ENCODE data around the gene NRDE2. TPM values are rescaled to one million over a fixed set of nuclear protein-coding genes. Genes with fewer than 3 reads are reported as not detected.

NRDE2 gene
- polyA plus RNA-seq, 1 experiment: 8.8 TPM

DNA sequence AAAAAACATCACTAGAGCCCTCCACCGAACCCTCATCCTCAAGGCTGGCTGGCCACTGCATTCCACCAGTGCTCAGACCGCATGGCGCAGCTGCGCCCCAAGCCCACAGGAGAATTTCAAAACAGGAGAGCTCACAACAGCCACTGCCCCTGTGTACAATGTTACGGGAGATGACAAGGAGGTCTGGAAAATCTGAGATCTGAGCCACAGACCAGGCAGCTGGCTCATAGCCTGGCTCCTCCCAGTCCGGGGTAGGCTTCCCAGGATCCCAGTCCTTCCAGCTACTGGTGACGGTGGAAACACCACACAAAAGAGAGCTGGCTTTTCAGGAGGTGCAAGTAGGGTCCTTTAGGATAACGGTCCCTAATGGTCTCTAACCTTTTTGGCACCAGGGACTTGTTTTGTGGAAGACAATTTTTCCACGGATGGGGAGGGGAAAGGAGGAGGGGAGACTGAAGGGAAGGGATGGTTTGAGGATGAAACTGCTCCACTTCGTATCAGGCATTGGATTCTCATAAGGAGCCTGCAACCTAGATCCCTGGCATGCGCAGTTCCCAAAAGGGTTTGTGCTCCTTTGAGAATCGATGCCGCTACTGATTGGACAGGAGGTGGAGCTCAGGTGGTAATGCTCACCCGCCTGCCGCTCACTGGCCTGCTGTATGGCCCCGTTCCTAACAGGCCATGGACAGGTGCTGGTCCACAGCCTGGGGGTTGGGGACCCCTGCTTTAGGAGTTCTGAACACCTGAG lies 23.0 kb upstream of the NRDE2 start:
- TF ChIP-seq, protein P1, sequence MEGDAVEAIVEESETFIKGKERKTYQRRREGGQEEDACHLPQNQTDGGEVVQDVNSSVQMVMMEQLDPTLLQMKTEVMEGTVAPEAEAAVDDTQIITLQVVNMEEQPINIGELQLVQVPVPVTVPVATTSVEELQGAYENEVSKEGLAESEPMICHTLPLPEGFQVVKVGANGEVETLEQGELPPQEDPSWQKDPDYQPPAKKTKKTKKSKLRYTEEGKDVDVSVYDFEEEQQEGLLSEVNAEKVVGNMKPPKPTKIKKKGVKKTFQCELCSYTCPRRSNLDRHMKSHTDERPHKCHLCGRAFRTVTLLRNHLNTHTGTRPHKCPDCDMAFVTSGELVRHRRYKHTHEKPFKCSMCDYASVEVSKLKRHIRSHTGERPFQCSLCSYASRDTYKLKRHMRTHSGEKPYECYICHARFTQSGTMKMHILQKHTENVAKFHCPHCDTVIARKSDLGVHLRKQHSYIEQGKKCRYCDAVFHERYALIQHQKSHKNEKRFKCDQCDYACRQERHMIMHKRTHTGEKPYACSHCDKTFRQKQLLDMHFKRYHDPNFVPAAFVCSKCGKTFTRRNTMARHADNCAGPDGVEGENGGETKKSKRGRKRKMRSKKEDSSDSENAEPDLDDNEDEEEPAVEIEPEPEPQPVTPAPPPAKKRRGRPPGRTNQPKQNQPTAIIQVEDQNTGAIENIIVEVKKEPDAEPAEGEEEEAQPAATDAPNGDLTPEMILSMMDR (IDR thresholded peaks at IDR 0.05; ENCODE audit: insufficient read depth, low read depth, low read length): no peak
- H3K27me3 ChIP-seq (ENCODE audit: control insufficient read depth, insufficient read depth, low read length): peaks cover 2% of the 10 kb centered on the region; the same call in 1 of the 2 replicates
- H3K4me3 ChIP-seq (ENCODE audit: low read depth, low read length): no peak overlapping the region
- POLR2A ChIA-PET: no interaction called here
- no peak for DNase-seq (ENCODE audit: low read depth)
- CTCF ChIA-PET: interaction anchor here (0.6 to 1.7 kb wide), 3 partner anchors 9 to 443 kb away, joined by 3 to 5 read pairs (median 4); no protein-coding TSS in a partner anchor
- no peaks in the 10 kb centered on the region for H3K36me3 ChIP-seq (ENCODE audit: control insufficient read depth, insufficient read depth, low read length)

DNA sequence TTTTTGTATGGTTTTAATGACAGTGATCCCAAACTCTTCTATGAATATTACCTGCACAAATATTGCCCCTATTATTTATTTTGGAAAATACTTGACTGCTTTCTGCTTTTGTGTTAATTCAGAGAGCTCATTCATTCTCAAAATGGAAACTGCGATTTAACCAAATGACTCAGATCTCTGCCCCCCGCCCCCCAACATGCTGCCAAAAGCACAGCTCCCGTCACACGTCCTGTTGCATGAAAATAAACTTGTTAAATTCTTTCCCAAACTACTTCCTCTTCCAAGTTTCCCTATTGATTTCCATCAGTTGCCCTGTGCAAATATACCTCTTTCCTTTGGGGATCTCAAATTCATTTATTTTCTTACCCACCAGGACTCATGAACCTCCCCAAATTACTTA lies 18.0 kb upstream of the NRDE2 start:
- ChIA-PET POLR2A (no interaction called here), CTCF (interaction anchor here (0.7 kb wide), 1 partner anchor 13 kb away, joined by 4 read pairs; no protein-coding TSS in a partner anchor)
- H3K27me3 ChIP-seq (ENCODE audit: control insufficient read depth, insufficient read depth, low read length): no peaks in the 10 kb centered on the region
- DNase-seq (ENCODE audit: low read depth): no peak
- H3K36me3 ChIP-seq (ENCODE audit: control insufficient read depth, insufficient read depth, low read length): no peaks in the 10 kb centered on the region
- H3K4me3 ChIP-seq (ENCODE audit: low read depth, low read length): no peak overlapping the region
- TF ChIP-seq, protein P1 (IDR thresholded peaks at IDR 0.05; ENCODE audit: insufficient read depth, low read depth, low read length): no peak

DNA sequence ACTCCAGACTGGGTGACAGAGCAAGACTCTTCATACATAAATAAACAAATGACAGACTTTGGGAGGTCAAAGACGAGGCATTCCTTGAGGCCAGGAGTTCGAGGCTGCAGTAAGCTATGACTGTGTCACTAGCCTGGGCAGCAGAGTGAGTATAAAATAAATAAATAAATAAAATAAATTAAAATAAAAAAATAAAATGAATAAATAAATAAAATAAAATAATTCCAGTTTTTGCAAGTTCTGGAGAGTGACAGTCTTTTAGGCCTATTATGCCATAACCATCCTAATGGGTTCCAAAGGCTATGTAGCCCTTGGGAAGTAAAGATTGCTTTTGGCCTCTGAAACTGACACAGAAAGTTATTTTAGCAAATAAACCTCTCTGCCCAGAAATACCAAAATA lies 16.5 kb upstream of the NRDE2 start:
- Histone ChIP-seq H3K27me3 (ENCODE audit: control insufficient read depth, insufficient read depth, low read length) (no peaks in the 10 kb centered on the region), H3K4me3 (ENCODE audit: low read depth, low read length) (no peak overlapping the region), H3K36me3 (ENCODE audit: control insufficient read depth, insufficient read depth, low read length) (no peaks in the 10 kb centered on the region)
- DNase-seq (ENCODE audit: low read depth): no peak
- ChIA-PET CTCF (interaction anchor here (1.3 kb wide), 1 partner anchor 11 kb away, joined by 3 read pairs; no protein-coding TSS in a partner anchor), POLR2A (no interaction called here)
- TF ChIP-seq, protein P1 (IDR thresholded peaks at IDR 0.05; ENCODE audit: insufficient read depth, low read depth, low read length): no peak

DNA sequence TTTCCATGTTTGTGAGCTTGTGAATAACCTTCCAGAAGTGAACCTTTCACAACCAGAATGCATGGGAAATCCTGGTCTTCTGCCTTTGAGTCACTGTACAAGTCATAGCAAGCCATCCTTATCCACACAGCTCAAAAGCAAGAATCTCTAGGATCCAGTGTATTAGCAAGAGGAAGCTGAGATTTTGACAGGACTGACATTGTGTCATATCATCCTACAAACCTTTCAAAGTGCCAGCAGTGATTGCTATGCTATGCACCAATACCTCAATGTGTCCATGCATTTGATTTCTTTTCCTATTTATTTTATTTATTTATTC lies 13.5 kb upstream of the NRDE2 start:
- TF ChIP-seq, protein P1 (IDR thresholded peaks at IDR 0.05; ENCODE audit: insufficient read depth, low read depth, low read length): no peak
- Histone ChIP-seq H3K36me3 (ENCODE audit: control insufficient read depth, insufficient read depth, low read length) (no peaks in the 10 kb centered on the region), H3K27me3 (ENCODE audit: control insufficient read depth, insufficient read depth, low read length) (no peaks in the 10 kb centered on the region), H3K4me3 (ENCODE audit: low read depth, low read length) (no peak overlapping the region)
- POLR2A ChIA-PET: no interaction called here
- CTCF ChIA-PET: interaction anchor here (0.6 to 1.2 kb wide), 2 partner anchors 9 to 828 kb away, joined by 3 to 4 read pairs; no protein-coding TSS in a partner anchor
- no peak for DNase-seq (ENCODE audit: low read depth)

DNA sequence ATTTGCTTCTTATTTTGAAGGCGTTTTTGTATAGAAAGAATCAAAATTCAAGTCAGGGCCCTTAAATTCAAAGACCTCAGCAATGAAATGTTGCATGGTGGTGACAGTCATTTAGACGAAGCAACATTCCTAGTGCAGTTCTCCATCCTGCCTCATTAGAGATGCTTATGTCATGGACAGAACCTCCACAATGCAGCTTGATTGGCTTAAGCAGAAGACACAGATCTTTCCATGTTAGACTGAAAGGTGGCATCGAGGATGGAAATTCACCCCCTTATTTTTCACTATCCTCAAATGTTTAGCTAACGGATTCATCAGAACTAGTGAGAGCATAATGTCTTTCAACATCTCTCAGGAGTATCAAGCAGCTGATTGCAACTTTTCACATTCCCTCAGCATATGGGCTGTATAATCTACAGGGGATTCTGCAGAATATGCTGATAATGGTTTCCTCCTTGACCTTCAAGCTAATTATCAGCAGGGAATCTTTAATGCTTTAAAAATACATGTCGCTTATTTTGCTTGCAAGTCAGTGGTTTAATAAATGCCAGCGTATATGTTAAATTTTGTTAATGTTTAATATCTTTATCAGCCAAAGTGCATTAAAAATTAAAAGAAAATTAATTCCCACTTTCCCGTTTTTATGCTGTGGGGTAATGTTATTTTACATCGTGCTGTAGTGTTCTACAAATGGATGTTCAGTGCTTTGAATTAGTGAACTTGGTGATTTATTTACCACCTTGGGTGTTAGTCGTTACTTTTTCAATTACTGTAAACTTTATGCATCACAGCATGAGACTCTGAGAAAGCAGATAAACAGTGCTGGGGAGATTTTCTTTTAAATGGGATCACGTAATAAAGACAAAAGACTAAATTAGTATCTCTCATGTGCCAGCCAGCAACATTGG lies 12.8 kb upstream of the NRDE2 start:
- ChIA-PET POLR2A (no interaction called here), CTCF (interaction anchor here (0.6 to 1.2 kb wide), 2 partner anchors 10 to 829 kb away, joined by 3 to 4 read pairs; no protein-coding TSS in a partner anchor)
- TF ChIP-seq, protein P1 (IDR thresholded peaks at IDR 0.05; ENCODE audit: insufficient read depth, low read depth, low read length): no peak
- no peaks in the 10 kb centered on the region for H3K36me3 ChIP-seq (ENCODE audit: control insufficient read depth, insufficient read depth, low read length)
- H3K27me3 ChIP-seq (ENCODE audit: control insufficient read depth, insufficient read depth, low read length): peaks cover 1% of the 10 kb centered on the region; the same call in 1 of the 2 replicates
- H3K4me3 ChIP-seq (ENCODE audit: low read depth, low read length): no peak overlapping the region
- DNase-seq (ENCODE audit: low read depth): no peak

Data from BJ (cell line).